GM19099 (cell line): Measurements from ENCODE around the gene CSNK1A1L.

ENCODE experiments used
- POLR2A ChIP-seq: IDR thresholded peaks from 3 replicates; pipeline ENCODE4 v1.6.1; 2011; ENCODE audit warnings: low read depth; ENCODE audit not compliant: insufficient read length; ENCODE audit errors: extremely low read depth

Gene CSNK1A1L

GRCh38 chr13:37123337-37123736 lies 17.9 kb upstream of the CSNK1A1L start:
- no peak for TF ChIP-seq POLR2A

- no peak for TF ChIP-seq POLR2A
These were observed 12.6 kb upstream of the CSNK1A1L start for GRCh38 chr13:37118016-37118415.

GRCh38 chr13:37114250-37114649 lies 8.8 kb upstream of the CSNK1A1L start:
- TF ChIP-seq POLR2A: no peak

- TF ChIP-seq POLR2A: no peak
These were observed 8.1 kb upstream of the CSNK1A1L start for GRCh38 chr13:37113534-37113933.

- no peak for TF ChIP-seq POLR2A
These were observed 3.7 kb upstream of the CSNK1A1L start for GRCh38 chr13:37109051-37109678.

- TF ChIP-seq POLR2A: no peak
These were observed 2.4 kb upstream of the CSNK1A1L start for GRCh38 chr13:37107868-37108267.

GRCh38 chr13:37107456-37107855 lies 2.0 kb upstream of the CSNK1A1L start:
- no peak for TF ChIP-seq POLR2A

- TF ChIP-seq POLR2A: no peak
These were observed 1.2 kb upstream of the CSNK1A1L start for GRCh38 chr13:37106642-37107041.

GRCh38 chr13:37102896-37103295 lies 2.6 kb downstream of the CSNK1A1L start:
- no peak for TF ChIP-seq POLR2A

- TF ChIP-seq POLR2A: no peak
These were observed 4.3 kb downstream of the CSNK1A1L start for GRCh38 chr13:37101201-37101600.

GRCh38 chr13:37100731-37101130 lies 4.7 kb downstream of the CSNK1A1L start:
- TF ChIP-seq POLR2A: no peak

GRCh38 chr13:37097076-37097475 lies 8.4 kb downstream of the CSNK1A1L start:
- TF ChIP-seq POLR2A: no peak

GRCh38 chr13:37094840-37095239 lies 10.6 kb downstream of the CSNK1A1L start:
- no peak for TF ChIP-seq POLR2A

- TF ChIP-seq POLR2A: no peak
These were observed 11.4 kb downstream of the CSNK1A1L start for GRCh38 chr13:37094099-37094498.

- TF ChIP-seq POLR2A: no peak
These were observed 13.6 kb downstream of the CSNK1A1L start for GRCh38 chr13:37091835-37092234.

- no peak for TF ChIP-seq POLR2A
These were observed 14.6 kb downstream of the CSNK1A1L start for GRCh38 chr13:37090912-37091311.

GRCh38 chr13:37089495-37089894 lies 16.0 kb downstream of the CSNK1A1L start:
- no peak for TF ChIP-seq POLR2A
